NK-92 (cell line): ENCODE data around the gene ZNF441.
"Not testable (repeated sequence)": the region's sequence is repeated elsewhere in the genome, so short reads cannot be mapped to it uniquely, and the experiment has no call there.

ENCODE experiments used
- DNase-seq: peaks from one replicate; lab custom pipeline; 2025; ENCODE audit not compliant: unreplicated experiment; lab: John Stamatoyannopoulos, UW

Gene ZNF441

GRCh38 chr19:11776669-11777068, 9.9 kb downstream of the ZNF441 start:
- not testable (repeated sequence) for DNase-seq

- no peak for DNase-seq
Observed at GRCh38 chr19:11780431-11781020, 13.7 kb downstream of the ZNF441 start.

GRCh38 chr19:11781295-11782057, 14.7 kb downstream of the ZNF441 start:
- DNase-seq = no peak

DNA sequence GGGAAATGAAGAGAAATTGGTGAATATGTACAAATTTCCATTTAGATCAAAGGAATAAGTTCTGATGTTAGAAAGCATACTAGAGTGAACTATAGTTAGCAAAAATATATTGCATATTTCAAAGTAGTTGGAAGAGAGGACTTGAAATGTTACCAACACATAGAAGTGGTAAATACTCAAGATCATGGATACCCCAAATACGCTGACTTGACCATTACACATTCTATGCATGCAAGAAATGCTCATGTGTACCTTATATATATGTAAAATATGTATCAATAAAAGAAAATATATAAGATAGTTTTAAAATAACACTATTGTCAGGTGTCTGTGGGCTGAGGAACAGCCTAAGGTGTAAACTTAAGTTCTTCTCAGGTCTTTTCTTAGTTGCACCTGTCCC, 17.0 kb downstream of the ZNF441 start:
- no peak for DNase-seq

- DNase-seq = no peak
Observed at GRCh38 chr19:11784356-11784755, 17.6 kb downstream of the ZNF441 start.

DNA sequence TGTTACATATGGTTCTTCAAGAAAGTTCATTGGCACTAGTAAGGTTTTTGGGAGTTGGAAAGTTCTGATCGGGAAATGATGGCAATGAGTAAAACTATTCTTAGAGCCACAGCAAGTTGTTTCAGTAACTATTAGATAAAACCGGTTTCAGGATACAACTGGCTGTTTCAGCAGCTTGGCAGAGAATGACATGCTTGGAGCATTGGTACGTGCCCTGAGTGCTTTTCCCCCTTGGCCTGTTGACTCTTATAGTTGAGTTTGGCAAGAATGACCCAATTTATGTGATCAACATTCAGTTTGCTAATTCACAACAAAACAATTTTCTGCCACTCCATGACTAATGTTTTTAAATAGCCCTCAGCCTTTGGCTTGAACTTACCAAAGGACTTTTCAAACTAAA, 20.7 kb downstream of the ZNF441 start:
- no peak for DNase-seq

GRCh38 chr19:11792942-11793341, 26.1 kb downstream of the ZNF441 start:
- no peak for DNase-seq

GRCh38 chr19:11797491-11797890, 30.7 kb downstream of the ZNF441 start:
- no peak for DNase-seq

- no peak for DNase-seq
Observed at GRCh38 chr19:11798391-11799330, 31.9 kb downstream of the ZNF441 start, which contains the start of gene ZNF491. TSS of gene ZNF491 (plus strand) at chr19:11798523. CDS start at chr19:11805954, 7,431 bp downstream.

GRCh38 chr19:11806354-11807098, 39.7 kb downstream of the ZNF441 start:
- DNase-seq = no peak

DNA sequence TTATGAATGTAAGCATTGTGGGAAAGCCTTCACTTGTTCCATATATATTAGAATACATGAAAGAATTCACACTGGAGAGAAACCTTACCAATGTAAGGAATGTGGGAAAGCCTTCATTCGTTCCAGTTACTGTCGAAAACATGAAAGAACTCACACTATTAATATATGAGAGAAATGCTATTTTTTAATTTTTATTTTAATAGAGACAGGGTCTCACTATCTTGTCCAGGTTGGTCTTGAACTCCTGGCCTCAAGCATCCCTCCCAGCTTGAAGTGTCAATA, 40.2 kb downstream of the ZNF441 start:
- no peak for DNase-seq

- DNase-seq = no peak
Observed at GRCh38 chr19:11813703-11814028, 46.9 kb downstream of the ZNF441 start.

DNA sequence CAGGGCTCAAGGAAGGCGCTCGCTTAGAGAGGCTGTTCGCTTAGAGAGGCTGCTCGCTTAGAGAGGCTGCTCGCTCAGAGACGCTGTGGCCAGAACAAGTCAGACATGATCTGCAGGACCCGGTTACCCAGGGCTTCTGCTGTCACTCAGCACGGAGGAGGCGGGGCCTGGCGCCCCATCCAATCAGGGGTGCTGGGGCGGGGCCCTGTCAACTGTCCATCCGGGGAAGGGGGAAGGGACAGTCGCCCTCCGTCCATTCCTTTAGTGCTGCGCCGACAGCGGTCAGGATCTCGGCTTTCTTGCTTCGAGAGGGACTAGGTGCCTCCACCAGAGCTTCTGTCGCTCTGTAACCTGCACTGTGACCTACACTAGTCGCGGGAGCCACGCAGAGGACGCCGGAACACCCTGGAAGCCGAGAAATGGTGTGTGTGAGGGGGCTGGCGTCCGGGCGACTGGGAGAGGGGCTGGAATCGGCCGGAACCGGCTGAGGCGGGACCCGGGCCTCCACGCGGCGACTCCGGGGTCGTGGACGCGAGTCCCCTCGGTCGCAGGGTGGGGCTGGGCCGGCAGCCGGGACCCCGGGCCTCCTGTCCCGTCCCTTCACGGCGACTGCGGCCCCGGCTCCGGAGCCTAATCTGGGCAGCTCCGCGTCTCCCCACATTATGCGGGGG, 47.4 kb downstream of the ZNF441 start, which contains the start of gene ZNF440:
ZNF440 (plus strand) TSS at position 245 of the 671 bp plus-strand sequence; CDS start at position 420, 175 bp downstream.
- no peak for DNase-seq

DNA sequence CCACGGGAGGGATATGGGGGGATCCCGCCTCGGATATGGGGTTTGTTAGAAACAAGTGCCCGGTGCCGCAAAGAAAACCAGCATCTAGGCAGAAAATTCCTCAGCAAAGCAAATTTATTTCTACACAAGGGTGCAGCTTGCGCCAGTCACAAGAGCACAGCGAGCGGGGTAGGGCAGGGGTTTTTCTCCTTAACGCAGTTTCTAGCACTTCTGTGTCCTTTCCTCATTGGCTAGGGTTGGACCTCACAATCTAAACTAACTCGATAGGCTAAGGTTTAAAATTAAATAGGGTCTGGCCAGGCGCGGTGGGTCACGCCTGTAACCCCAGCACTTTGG, 47.9 kb downstream of the ZNF441 start:
- DNase-seq = no peak

DNA sequence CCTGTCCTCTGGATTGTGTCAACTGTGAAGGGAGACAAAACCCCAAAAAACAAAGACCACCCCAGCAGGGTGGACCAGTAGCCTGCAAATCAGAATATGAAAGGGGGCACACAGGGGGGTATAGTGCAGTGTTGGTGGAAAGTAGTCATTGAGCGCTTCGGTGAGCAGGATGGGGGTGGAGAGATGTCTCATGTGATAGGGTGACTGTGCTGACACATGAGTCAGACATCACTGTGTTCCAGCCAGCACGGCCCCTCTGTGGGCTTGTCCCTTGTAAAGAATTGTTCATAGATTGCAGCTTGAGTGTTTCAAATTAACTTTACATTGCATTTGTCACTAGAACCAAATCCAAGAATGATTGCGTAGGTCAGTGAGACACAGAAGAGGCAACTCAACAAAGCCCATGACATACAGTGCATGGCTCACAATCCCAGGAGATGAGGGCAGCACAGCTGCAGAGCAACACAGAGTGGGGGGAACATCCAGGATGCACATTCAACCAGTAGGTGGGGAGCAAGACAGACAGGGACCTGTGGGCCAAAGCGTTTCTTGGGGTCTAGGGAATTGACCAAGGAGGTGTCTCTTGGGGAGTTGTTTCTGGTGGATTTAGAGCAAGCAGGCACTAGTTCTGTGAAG, 54.8 kb downstream of the ZNF441 start:
- no peak for DNase-seq

DNA sequence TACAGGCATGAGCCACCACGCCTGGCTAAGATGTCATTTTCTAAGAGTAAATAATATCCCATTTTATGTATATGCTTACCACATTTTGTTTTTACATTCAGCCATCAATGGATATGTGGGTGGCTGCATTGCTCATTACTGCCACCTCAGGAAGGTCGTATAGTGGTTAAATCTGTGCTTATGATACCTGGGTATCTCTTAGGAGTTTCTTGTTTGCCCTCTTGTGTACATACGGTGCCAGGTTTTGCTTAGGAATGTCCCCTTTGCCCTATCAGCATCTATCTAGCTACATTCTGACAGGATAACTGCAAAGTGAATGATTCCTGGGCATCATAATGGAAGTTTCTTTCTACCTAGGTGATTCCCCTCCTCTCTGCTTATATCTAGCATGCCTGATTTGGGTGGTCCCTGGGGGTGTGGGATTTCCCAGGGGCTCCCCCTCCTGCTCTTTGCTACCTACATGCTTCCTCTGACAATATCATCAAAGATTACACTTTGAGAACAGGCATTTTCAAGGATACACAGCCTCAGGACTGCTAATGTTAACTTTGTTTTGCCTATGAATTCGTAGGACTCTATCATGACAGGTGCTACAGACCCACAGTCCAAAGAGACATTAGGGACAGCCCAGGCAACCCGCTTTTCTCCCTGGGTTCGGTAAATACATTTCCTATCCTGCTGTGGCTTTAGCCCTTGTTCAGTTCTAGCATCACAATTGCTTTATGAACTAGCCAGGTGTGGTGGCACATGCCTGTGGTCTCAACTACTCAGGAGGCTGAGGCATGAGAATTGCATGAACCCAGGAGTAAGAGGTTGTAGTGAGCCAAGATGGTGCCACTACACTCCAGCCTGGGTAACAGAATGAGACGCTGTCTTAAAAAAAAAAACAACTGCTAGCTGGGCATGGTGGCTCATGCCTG, 62.4 kb downstream of the ZNF441 start:
- DNase-seq = not testable (repeated sequence)

- no peak for DNase-seq
Observed at GRCh38 chr19:11832253-11832912, 65.6 kb downstream of the ZNF441 start.

DNA sequence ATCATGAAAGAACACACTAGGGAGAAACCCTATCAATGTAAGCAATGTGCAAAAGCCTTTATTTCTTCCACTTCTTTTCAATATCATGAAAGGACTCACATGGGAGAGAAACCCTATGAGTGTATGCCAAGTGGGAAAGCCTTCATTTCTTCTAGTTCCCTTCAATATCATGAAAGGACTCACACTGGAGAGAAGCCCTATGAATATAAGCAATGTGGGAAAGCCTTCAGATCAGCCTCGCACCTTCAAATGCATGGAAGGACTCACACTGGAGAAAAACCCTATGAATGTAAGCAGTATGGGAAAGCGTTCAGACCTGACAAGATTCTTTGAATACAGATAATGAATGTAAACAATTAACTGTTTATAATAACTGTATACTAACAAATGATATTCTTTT, 66.7 kb downstream of the ZNF441 start:
- DNase-seq = no peak
